Measurements from ENCODE around the gene ALKBH8.

DNA sequence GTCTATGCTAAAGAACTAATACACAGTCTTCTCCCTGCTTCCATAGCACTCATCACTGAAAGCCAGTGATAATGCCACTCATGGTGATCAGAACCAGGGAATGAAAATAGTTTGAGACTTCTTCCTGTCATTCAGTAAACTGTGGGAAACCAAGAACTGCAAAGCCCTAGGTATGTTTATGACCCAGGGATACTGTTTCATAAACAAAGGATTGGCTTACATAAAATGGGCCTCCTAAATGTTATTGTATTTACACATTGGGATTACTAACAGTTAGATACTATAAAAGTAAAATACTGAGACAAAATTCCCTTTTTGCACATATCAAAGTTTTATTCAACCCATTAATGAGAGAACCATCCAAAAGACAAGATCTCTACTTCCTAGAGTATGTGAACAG lies 86.6 kb downstream of the ALKBH8 start:
- TF ChIP-seq, protein P1, sequence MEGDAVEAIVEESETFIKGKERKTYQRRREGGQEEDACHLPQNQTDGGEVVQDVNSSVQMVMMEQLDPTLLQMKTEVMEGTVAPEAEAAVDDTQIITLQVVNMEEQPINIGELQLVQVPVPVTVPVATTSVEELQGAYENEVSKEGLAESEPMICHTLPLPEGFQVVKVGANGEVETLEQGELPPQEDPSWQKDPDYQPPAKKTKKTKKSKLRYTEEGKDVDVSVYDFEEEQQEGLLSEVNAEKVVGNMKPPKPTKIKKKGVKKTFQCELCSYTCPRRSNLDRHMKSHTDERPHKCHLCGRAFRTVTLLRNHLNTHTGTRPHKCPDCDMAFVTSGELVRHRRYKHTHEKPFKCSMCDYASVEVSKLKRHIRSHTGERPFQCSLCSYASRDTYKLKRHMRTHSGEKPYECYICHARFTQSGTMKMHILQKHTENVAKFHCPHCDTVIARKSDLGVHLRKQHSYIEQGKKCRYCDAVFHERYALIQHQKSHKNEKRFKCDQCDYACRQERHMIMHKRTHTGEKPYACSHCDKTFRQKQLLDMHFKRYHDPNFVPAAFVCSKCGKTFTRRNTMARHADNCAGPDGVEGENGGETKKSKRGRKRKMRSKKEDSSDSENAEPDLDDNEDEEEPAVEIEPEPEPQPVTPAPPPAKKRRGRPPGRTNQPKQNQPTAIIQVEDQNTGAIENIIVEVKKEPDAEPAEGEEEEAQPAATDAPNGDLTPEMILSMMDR (IDR thresholded peaks at IDR 0.05; ENCODE audit: low read depth, low read length), result no peak
- TF ChIP-seq EZH2phosphoT487 (IDR thresholded peaks at IDR 0.05; ENCODE audit: low read depth), result no peak

All from OCI-LY3 (cell line).